ENCODE data around the gene TENM3.

The TENM3 gene

DNA sequence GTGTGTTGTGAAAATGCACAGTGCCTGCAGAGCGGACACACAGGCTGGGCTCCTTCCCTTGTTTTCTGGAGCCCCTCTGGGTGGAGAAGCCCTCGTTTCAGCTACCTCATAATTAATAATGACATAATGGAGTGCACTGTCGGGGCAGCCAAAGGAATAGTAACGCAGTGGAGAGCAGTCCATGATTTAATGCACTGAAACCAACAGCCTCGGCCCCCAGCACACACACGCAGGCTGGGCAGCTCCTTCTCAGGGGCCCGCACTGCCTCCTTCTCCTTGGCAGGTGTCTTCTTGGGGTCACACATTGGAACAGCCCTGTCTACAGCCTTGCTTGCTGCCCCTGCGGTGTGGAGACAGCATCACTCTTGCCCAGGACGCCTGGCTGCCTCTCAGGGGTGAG is 584.8 kb downstream of the TENM3 start:
- no peak for DNase-seq

DNA sequence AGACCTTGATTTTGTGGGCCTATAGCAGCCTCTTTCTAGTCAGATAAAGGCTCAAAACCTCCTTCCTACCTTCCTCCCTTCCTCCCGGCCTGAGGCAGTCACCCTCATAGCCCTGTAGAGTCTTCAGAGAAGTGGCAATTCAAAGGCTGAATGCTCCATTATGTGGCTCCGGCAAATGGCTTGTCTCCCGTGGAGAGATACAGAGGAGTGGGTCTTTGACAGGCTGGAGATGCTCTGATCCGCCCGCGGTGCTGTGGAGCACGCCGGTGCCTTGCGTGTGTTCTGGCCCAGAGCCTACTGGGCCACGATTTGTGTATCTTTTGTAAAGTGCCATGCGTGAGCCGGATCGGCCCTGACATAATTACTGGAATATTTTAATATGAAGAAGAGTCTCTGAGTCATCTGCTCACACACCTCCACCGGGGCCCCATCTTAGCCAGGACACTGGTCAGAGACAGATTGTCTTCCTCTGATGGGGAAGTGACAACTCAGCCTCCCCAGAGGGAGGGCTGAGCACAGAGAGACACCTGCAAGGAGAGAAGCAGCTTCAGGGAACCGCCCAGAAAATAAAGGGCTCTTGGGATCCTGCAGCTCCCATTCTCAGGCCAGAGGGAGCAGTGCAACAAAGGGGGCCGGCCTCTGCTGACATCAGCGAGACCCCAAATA is 585.3 kb downstream of the TENM3 start:
- DNase-seq, result no peak

DNA sequence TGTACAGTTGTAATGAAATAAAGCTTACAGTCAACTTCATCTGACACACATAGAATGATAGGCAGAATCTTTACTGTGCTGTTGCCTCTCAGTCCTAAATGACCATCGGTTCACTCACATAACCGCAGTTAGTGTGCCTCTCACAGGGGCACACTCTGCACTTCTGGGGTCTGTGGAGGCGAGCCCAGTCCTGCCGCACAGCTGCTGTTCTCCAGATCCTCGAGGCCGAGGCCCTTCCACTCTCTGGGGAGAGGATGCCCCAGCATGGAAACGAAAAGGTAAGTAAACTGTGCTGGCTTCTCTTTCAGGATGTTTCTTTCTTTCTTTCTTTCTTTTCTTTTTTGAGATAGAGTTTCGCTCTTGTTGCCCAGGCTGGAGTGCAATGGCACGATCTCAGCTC is 586.0 kb downstream of the TENM3 start:
- no peak for DNase-seq

DNA sequence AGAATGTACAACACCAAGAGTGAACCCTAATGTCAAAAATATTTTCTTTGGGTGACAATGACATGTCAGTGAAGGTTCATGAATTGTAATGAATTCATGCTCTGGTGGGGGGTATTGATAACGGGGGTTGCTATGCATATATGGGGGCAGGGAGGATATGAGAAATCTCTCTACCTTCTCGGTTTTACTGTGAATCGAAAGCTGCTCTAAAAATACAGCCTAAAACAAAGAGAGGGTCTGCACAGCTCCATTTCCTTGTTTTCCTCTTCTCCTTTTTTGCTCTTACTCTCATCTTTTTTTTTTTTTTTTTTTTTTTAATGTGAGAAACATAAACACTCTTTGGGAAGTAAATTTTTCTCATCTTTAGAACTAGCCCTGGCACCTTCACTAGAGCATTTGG is 588.2 kb downstream of the TENM3 start:
- DNase-seq, result no peak

DNA sequence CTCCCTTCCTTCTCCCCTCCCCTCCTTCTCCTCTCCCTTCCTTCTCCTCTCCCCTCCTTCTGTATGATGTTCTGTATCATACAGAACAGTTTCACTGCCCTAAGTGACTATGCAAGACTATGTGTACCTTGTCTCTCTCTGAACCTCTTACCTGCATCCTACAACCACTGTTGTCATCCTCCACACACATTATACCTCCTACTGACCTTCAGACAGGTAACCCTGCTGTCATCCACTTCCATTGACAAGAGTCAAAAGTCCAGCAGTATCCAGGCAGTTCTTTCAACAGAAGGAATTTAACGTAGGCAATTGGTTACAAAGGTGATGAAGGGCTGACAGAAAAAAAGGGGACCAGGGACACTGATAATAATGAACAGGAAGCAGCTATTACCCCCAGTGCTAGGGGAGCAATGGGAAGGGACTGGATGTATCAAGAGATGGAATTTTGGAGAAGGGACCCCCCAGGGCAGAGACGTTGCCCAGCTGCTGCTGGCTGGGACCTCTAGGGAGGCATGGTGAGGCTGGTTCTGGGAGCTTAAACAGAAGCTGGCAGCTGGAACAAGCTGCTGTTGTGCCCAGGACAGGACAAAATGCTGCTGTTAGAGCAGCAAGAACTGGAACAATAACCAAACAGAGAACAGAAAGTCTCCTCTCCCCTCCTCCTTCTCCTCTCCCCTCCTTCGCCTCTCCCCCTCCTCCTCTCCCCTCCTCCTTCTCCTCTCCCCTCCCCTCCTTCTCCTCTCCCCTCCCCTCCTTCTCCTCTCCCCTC is 589.3 kb downstream of the TENM3 start:
- DNase-seq, result no peak

DNA sequence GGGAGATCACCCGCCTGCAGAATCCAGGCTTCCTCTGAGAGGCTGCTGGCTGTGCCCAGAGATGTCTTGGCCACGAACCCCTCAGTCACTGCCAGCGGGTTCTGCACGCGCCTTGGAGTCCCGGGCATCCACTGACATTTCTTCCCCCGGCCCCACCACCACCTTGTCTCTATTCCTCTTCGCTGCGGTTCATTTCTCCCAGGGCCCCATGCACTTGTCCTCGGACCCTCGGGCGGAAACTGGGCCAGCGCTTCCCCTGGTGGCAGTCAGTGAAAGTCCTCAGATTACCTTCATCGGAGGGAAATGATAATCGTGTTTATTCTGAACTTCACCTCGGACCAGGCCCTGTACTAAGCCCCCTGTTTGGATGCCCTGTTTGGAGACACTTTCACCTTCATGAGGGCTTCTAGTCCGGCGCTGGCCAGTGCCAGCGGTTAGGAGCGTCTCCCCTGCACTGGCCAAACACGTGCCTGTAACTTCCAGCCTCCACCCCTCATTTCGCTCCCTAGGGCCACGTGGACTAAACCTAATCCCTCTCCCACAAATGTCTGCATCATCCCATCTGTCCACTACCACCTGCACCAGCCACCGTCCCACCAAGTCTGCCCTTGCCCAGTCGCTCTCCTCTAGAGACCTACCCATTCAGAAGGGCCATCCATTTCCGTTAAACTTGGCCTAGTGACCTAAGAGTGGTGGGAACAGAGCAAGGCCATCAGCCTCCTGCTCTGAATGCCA is 592.0 kb downstream of the TENM3 start:
- DNase-seq, result no peak

DNA sequence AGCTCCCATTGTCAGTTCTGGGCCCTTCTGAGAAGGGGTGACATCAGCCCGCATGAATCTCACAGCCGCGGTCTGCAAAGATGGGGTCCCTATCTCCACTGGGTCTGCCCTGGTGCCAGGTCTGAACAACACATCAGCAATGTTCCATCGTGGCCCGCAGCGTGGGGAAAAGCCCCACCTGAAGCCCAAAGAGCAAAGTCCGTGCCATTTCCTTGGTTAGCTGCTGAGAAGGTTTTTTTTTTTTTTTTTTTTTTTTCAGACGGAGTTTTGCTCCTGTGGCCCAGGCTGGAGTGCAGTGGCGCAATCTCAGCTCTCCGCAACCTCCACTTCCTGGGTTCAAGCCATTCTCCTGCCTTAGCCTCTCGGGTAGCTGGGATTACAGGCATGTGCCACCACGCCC is 594.6 kb downstream of the TENM3 start:
- DNase-seq, result no peak

DNA sequence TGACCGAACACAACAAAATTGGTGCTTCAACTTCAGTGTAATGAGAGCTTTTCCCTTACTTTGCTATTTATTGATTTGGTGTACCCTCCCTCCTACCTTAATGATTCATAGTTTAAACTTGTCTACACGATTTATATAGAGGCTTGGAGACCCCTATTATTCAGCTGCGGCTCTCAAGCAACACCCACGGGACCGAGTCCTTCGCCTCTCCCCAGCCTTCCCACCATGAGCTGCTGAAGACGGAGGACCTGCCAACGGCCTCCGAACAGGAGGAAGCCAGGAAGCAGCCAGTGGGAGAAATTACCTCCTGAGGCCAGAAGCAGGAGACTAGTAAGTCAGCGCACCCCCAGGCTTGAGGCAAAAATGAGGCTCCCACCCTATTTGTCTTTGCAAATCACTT is 595.3 kb downstream of the TENM3 start:
- no peak for DNase-seq

DNA sequence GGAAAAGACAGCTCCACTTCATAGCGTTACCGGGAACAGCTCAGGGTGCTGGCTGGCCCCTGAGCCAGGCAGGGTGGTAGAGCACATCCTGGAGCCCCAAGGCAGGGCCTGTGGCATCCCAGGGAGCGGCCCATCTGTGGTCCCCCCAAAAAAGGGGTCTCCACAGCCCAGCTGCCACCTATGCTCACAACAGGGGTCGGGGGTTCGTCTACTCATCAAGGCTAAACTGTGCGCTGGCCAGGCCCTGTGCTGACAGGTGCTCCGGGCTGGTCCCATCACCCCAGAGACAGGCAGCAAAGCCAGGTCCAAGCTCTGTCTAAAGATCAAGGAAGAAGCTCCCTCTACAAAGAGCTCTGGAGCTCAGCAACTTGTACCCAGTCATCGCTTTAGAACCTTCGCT is 596.1 kb downstream of the TENM3 start:
- no peak for DNase-seq

DNA sequence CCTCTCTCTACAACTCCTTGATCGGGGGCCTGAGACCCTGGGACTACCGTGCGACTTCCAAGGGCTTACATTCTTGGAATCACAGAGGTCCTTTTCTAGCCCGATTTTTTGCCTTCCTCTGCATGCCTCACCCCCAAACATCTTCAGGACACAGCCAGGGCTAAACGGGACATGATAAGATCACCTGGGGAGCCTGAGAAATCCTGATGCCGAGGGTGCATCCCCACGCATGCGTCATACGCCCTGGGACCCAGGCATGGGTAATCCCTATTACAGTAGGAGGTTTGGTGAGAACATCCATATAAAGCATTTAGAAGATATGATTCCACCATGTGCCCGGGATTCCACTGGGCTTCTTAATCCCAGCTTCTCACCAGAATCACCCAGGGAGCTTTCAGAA is 596.9 kb downstream of the TENM3 start:
- no peak for DNase-seq

DNA sequence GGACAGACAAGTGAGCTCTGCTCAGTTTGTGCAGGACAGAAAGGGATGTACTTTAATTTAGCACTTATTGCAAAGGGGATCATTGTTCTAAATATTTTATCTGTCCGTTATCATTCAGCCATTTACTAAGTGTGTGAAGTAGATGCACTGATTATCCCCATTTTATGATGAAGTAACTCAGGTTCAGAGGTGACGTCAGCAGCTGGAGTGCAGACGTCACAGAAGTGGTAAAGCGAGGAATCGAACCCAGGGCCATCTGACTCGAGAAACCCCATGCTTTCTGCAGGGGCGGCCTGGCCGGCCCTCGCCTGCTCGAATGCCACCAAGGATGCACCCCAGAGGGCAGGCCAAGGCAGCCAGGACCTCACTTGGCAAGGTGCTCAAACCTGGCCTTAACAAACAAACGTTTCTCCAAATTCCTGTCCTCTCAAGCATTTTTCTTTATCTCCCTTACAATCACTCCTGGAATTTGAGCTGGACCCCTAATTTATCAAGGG is 599.0 kb downstream of the TENM3 start:
- DNase-seq, result no peak

DNA sequence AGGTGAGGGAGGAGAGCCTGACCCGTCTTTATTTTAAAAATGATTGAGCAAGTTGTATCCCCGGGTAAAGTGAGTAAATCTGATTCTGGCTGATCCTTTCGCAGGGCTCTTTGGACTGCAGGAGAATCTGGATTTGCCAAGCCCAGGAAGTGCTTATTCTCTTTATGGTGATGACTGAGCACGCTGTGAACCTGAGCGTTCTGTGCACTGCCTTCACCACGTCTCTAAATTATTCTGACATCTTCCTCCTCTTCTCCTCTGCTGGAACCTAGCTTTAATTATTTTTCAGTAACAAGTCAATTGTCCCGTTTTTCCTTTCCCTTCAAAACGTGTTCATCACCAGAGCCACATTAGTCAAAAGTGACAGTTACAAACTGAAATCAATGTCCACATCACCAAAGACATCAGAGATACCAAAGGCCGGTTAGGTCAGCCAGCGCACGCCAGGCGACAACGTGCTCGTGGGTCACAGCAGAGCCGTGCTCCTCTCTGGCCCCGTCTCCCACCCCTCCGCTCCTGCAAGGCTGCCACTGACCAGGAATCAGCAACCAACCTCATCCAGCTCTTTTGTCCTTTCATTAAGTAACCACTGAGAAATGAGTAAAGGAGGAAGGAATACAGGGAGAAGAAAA is 599.7 kb downstream of the TENM3 start:
- DNase-seq, result no peak

DNA sequence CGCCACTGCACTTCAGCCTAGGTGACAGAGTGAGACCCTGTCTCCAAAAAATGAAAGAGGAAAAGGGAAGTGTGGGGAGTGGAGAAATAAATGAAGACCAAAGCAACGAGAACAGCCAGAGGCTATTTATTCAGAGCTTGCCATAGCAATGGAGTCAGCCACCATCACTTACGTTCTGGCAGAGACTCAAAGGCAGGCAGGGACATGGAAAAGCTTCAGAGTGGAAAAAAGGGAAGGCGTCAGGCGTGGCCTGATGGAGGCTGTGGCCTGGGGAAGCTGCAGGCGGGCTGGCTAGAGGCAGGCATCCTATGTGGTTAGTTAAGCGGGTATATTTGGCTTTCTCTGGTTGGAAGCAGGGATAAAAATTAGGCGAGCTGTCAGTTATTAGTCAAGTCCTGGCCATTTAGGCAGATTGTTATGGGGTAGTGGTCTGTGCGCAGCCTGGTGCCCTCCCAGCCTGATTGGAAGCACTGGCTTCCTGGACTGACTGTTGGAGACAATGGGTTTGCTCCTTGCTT is 600.7 kb downstream of the TENM3 start:
- DNase-seq, result no peak

DNA sequence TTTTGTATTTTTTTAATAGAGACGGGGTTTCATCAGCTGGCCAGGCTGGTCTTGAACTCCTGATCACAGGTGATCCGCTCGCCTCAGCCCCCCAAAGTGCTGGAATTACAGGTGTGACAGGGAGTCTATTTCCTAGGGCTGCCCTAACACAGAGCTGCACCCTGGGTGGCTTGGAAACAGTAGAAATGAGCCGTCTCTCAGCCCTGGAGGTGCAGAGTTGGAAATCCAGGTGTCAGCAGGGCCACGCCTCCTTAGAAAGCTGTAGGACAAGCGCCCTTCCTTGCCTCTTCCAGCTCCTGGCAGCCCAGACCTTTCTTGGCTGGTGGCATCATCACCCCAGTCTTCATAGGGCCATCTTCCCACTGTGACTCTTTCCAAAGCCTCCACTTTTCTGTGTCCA is 602.4 kb downstream of the TENM3 start:
- no peak for DNase-seq

DNA sequence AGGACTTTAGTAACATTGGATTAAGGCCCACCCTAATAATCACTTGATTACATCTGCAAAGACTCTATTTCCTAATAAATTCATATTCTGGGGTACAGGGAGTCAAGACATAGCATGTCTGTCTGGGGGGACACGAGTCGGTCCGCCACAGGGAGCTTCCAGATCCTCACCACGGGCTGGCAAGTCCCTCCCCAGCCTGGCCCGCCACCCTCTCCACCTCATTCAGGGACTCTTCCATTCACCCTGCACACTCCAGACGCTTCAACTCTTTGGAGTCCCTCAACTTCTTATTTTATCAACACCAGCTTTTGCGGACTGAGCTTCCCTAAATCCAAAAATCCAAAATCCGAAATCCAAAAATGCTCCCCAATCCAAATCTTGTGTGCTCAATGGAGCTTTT is 602.8 kb downstream of the TENM3 start:
- DNase-seq, result no peak

DNA sequence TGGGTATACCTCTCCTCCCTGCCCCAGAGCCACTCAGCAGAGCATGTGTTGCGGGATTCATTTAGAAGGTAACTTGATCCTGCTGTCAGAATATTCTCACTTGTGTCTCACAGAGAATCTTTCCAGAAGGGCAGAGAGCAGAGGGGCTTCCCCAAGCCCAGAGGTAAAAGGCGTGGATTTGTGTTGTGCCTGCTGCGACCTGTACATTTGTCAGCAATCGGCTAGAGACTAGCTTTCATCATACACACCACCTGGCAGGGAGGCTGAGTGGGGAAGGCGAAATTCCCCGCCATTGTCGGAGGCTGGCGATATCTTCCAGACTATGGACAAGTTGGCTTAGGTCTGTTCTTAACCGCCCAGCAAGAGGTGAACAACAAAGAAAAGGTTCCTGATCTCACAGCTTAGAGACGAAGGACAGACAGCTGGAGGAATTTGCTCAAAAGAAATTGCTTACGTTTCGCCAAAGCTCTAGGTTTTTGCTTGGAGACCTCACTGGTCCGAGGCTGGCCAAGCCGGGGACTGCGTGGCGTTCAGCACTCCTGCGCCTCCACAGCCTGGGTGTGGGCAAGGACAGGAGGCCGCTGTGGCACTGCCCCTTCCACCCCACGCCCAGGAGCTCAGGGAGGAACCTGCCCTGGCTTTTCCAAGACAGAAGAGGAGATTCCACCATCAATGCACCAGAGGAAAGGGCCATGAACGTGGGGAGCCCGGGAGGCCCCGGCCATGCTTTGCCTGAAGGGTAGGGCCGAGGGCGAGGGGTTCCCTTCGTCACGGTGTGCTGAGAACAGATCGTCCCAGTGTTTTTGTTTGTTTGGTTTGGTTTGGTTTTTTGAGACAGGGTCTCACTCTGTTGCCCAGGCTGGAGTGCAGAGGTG is 604.6 kb downstream of the TENM3 start:
- DNase-seq, result no peak

DNA sequence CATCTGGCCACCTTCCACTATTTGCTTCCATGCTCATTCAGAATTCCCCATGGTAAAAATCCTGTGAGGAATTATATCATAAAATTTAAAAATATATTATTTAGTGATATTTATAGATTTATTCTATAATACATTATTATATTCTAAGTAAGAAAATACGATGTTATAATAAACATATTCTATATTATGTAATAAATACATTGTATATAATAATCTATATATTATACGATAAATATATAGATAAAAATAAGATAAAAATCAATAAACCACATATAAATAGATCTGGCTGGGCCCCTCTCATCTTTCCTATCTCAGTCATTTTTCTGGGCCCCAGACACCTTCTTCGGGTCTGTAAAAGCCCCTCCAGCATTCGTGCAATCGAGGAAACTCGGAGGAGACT is 605.5 kb downstream of the TENM3 start:
- no peak for DNase-seq

All from Kasumi-1 (cell line).